ENCODE data around the gene RBBP8.

The RBBP8 gene

DNA sequence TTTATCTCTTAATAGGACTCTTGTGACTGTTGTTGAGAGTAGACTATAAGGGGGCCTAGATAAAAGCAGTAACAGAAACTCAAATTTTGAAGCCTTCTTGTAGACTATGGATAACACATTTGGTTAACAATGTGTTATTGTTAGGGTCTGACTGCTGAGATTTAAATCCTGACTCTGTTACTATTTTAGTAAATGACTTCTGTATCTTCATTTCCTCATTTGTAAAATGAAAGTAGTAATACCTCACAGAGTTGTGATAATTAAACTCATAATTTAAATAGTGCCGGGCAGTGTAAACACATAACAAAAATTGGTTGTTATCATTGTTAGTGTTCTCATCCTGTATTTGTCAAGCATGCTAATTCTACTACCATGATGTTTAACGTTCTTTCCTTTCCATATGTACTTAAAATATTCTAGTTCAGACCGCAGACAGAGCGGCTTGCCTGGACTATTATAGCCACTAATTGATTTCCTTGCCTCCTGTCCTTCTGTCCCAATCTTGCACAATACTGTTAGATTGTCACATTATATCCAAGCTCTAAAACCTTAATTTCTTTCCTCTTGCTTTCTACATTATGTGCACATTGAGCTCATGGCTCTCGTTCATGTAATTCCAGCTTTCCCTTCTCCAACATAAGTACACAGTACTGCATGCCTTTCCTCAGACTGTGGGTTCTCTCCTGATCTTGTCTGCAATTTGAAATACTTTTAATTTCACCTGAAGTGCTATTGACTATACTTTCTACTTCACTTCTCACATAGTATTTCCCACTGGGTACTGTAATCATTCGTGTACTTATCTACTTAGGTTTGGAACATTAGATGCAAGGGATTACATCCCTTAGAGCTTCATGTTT lies 48.4 kb downstream of the RBBP8 start:
- no peak for DNase-seq (ENCODE audit: low spot score)
- H3K27ac ChIP-seq: peak overlapping the region; percentile 56
- POLR2A ChIA-PET (ENCODE audit: low non-redundant PET): no interaction called here
- CTCF ChIA-PET: no interaction called here
- TF ChIP-seq, protein P1, sequence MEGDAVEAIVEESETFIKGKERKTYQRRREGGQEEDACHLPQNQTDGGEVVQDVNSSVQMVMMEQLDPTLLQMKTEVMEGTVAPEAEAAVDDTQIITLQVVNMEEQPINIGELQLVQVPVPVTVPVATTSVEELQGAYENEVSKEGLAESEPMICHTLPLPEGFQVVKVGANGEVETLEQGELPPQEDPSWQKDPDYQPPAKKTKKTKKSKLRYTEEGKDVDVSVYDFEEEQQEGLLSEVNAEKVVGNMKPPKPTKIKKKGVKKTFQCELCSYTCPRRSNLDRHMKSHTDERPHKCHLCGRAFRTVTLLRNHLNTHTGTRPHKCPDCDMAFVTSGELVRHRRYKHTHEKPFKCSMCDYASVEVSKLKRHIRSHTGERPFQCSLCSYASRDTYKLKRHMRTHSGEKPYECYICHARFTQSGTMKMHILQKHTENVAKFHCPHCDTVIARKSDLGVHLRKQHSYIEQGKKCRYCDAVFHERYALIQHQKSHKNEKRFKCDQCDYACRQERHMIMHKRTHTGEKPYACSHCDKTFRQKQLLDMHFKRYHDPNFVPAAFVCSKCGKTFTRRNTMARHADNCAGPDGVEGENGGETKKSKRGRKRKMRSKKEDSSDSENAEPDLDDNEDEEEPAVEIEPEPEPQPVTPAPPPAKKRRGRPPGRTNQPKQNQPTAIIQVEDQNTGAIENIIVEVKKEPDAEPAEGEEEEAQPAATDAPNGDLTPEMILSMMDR (conservative IDR thresholded peaks at IDR 0.05; ENCODE audit: low read depth): no peak

DNA sequence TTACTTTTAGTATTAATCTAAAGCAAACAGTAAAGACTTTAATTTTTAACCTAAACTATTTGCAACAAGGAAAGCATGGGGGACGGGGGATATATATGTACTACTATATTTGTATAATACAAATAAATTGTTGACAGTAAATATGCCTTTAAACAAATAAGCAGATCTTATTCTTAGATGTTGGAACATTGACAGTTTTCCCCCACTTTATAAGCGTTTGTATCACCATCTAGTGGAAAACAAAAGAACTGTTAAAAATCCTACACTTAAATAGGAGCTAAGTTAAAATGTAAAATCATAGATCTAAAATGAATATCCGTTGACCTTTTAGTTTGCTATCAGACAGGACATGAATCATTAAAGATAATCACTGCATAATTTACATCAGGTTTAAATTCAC lies 50.0 kb downstream of the RBBP8 start:
- ChIA-PET POLR2A (ENCODE audit: low non-redundant PET) (no interaction called here), CTCF (interaction anchor here (0.6 to 1.2 kb wide), 4 partner anchors 23 to 169 kb away, joined by 3 to 5 read pairs (median 4); partner anchors contain the start of gene RBBP8)
- no peak overlapping the region for H3K27ac ChIP-seq
- TF ChIP-seq, protein P1 (conservative IDR thresholded peaks at IDR 0.05; ENCODE audit: low read depth): peak; percentile 56; the same call in 1 of the 2 replicates
- DNase-seq (ENCODE audit: low spot score): peak; percentile 7

DNA sequence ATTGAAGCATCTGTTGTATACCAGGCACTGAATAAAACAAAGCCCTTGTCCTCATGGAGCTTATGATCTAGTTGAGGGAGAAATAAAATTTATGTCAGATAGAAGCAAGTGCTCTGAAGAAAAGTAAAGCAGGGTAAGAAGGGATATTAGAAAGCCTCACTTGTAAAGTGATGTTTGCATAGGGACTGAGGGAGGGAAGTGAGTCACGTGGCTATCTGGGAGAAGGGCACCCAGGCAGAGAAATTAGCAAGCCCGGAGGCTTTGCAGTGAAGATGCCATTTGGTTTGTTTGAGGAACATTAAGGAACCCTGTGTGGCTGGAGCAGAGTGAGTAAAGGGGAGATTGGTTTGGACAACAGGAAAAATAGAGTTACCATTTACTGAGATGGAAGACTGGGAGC lies 52.1 kb downstream of the RBBP8 start:
- ChIA-PET CTCF (no interaction called here), POLR2A (ENCODE audit: low non-redundant PET) (no interaction called here)
- TF ChIP-seq, protein P1 (conservative IDR thresholded peaks at IDR 0.05; ENCODE audit: low read depth): no peak
- DNase-seq (ENCODE audit: low spot score): no peak
- H3K27ac ChIP-seq: no peak overlapping the region

- TF ChIP-seq, protein P1 (conservative IDR thresholded peaks at IDR 0.05; ENCODE audit: low read depth): no peak
- ChIA-PET POLR2A (ENCODE audit: low non-redundant PET) (no interaction called here), CTCF (no interaction called here)
- no peak for DNase-seq (ENCODE audit: low spot score)
- peak overlapping the region; percentile 50 for H3K27ac ChIP-seq
These were observed 54.5 kb downstream of the RBBP8 start for GRCh38 chr18:22987547-22988189.

GRCh38 chr18:22988208-22988607 lies 55.1 kb downstream of the RBBP8 start:
- DNase-seq (ENCODE audit: low spot score): no peak
- POLR2A ChIA-PET (ENCODE audit: low non-redundant PET): no interaction called here
- no peak overlapping the region for H3K27ac ChIP-seq
- CTCF ChIA-PET: no interaction called here
- TF ChIP-seq, protein P1 (conservative IDR thresholded peaks at IDR 0.05; ENCODE audit: low read depth): no peak

DNA sequence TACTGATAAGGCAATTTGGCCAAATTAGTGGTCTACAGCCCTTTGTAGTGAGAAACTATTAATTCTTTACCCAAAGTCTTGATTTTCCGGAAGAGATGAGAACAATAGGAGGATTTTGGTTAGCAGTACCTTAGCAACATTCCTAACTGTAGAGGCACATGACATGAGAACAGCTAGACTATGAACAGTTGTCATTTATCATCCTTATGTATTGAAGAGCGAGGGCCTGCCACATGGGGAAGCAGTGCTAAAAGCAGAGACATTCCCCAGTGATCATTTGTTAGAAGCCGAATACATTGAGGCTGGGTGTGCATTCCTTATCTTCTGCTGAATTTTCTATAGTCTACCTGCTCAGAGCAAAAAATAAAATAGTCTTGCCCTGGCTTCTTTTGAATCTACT lies 65.2 kb downstream of the RBBP8 start:
- ChIA-PET CTCF (interaction anchor here (0.6 kb wide), 1 partner anchor 680 kb away, joined by 3 read pairs; no protein-coding TSS in a partner anchor), POLR2A (ENCODE audit: low non-redundant PET) (no interaction called here)

More for the DNA sequence above, 65.2 kb downstream of the RBBP8 start:
- DNase-seq (ENCODE audit: low spot score): no peak
- H3K27ac ChIP-seq: no peak overlapping the region
- TF ChIP-seq, protein P1 (conservative IDR thresholded peaks at IDR 0.05; ENCODE audit: low read depth): no peak

Measured in RWPE1 (cell line).